ENCODE results near the gene SIGLEC11. TPM values are rescaled to one million over a fixed set of nuclear protein-coding genes. Genes with fewer than 3 reads are reported as not detected.
A peak's percentile ranks its signal among the peaks of the same experiment; 100 is the strongest.

The SIGLEC11 gene
- total RNA-seq, 4 donors from 2014 or later, result 0.94 to 1.7 TPM; not detected in 2

- Histone ChIP-seq H3K36me3 (peaks cover 0 to 48% (median 0%) of the 10 kb centered on the region in 3 donors), H3K9me3 (no peaks in the 10 kb centered on the region), H3K4me3 (no peak overlapping the region), H3K27ac (peak overlapping the region in 1 of 4 donors; percentile 25), H3K4me1 (peaks cover 0 to 15% (median 7%) of the 10 kb centered on the region in 4 donors), H3K27me3 (no peaks in the 10 kb centered on the region)
- no peak for DNase-seq
- TF ChIP-seq CTCF (IDR thresholded peaks at IDR 0.05), result no peak
- TF ChIP-seq POLR2A (IDR thresholded peaks at IDR 0.05), result no peak
These were observed 50.8 kb downstream of the SIGLEC11 start for GRCh38 chr19:49910179-49910578.

DNA sequence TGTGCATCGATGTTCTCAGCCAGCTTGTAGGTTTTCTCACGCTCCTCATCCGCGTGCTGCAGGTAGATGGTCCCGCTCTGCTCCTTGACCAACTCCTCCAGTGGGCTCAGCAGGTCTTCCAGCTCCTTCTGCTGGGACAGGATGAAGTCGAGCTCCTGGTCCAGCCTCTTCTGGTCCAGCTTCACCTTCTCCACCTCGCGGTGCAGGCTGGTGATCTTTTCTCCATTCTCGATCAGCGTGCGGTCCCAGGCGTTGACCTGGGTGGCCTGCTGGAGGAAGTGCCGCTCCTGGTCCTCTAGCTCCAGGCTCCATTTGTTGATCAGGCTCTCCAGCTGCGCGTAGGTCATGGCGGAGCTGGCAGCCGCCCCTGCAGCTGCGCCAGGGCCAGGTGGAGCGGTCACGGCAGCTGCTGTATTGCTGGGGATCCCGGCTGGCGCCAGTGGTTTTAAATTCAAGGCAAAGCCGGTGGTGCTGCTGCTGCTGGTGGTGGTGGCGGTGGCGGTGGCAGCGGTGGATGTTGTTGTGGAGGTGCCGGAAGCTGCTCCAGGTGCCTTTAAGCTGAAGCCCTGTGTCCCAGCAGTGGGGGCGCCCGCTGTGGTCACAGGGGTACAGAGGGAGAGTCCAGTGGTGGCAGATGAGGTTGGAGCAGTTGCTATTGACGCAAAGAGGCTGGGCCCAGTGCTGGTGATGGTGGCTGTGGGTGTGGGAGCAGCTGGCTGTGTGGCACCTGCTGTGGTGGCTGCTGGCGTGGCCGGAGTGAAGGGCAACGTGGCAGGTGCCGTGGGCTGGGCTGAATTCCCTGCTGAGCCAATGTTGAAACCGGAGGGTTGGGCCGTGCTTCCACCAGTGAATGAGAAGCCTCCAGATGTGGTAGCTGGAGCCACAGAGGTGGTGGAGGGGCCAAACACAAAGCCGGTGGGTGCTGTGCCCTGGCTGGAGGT lies 52.2 kb downstream of the SIGLEC11 start:
- peak overlapping the region in 1 of 4 donors; percentile 3 for H3K27ac ChIP-seq
- TF ChIP-seq POLR2A (IDR thresholded peaks at IDR 0.05), result no peak
- no peak for TF ChIP-seq CTCF (IDR thresholded peaks at IDR 0.05)
- H3K27me3 ChIP-seq, result no peaks in the 10 kb centered on the region
- peaks cover 0 to 15% (median 7%) of the 10 kb centered on the region in 4 donors for H3K4me1 ChIP-seq
- H3K9me3 ChIP-seq, result no peaks in the 10 kb centered on the region
- DNase-seq, result no peak
- no peak overlapping the region for H3K4me3 ChIP-seq
- peaks cover 0 to 36% (median 0%) of the 10 kb centered on the region in 3 donors for H3K36me3 ChIP-seq

DNA sequence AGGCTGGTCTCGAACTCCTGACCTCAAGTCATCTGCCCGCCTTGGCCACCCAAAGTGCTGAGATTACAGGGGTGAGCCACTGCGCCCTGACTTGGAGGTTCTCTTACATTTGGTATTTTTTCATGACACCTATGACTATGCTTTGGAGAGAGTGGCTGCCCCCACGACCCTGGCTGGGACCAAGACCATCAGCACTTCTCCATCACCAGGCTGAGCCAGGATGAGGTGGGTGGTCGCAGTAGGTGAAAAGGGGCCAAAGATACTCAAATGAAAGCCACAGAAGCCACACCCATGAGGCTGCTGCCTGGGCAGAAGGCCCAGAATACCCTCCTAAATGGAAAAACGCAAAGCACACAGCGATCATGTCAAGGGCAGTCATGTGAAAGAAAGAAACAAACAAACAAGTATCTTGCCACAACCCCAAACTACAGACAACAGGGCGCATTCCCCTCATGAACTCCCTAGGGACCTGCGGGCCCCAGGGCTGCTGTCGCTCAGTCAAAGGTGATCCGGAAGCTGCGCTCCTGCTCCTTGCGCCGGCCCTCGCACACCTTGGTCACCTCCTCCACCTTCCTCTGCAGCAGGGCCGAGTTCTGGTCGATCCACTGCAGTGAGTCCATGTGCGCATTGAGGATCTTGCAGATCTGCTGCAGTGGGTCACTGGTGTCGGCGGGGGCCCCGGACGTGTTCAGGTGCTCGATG lies 53.1 kb downstream of the SIGLEC11 start:
- H3K9me3 ChIP-seq, result no peaks in the 10 kb centered on the region
- H3K27ac ChIP-seq, result peak overlapping the region in 1 of 4 donors; percentile 3
- no peak overlapping the region for H3K4me3 ChIP-seq
- peaks cover 0 to 30% (median 0%) of the 10 kb centered on the region in 3 donors for H3K36me3 ChIP-seq
- TF ChIP-seq CTCF (IDR thresholded peaks at IDR 0.05), result no peak
- TF ChIP-seq POLR2A (IDR thresholded peaks at IDR 0.05), result no peak
- H3K27me3 ChIP-seq, result no peaks in the 10 kb centered on the region
- H3K4me1 ChIP-seq, result peaks cover 0 to 15% (median 7%) of the 10 kb centered on the region in 4 donors
- DNase-seq, result peak in 1 of 3 donors; percentile 74

GRCh38 chr19:49906879-49907564 lies 54.0 kb downstream of the SIGLEC11 start:
- Histone ChIP-seq H3K4me1 (peaks cover 0 to 15% (median 7%) of the 10 kb centered on the region in 4 donors), H3K9me3 (no peaks in the 10 kb centered on the region), H3K36me3 (peaks cover 0 to 30% (median 0%) of the 10 kb centered on the region in 3 donors), H3K27ac (no peak overlapping the region), H3K4me3 (no peak overlapping the region), H3K27me3 (no peaks in the 10 kb centered on the region)
- no peak for TF ChIP-seq POLR2A (IDR thresholded peaks at IDR 0.05)
- TF ChIP-seq CTCF (IDR thresholded peaks at IDR 0.05), result no peak
- DNase-seq, result no peak

- H3K27ac ChIP-seq, result no peak overlapping the region
- no peak for DNase-seq
- peaks cover 0 to 11% (median 2%) of the 10 kb centered on the region in 4 donors for H3K4me1 ChIP-seq
- H3K9me3 ChIP-seq, result no peaks in the 10 kb centered on the region
- TF ChIP-seq POLR2A (IDR thresholded peaks at IDR 0.05), result no peak
- TF ChIP-seq CTCF (IDR thresholded peaks at IDR 0.05), result no peak
- no peaks in the 10 kb centered on the region for H3K27me3 ChIP-seq
- H3K4me3 ChIP-seq, result no peak overlapping the region
- peaks cover 0 to 26% (median 0%) of the 10 kb centered on the region in 3 donors for H3K36me3 ChIP-seq
These were observed 56.8 kb downstream of the SIGLEC11 start for GRCh38 chr19:49904136-49904535.
